SK-N-SH (cell line): ENCODE data around the gene TRPM3. TPM values are rescaled to one million over a fixed set of nuclear protein-coding genes. Genes with fewer than 3 reads are reported as not detected.

Experiments
- CTCF ChIA-PET: fragments of 300-600, 350-600 bp; formaldehyde crosslinking; extraction: SDS; loops from one replicate; lab custom pipeline; 2021; lab: Yijun Ruan, JAX
- POLR2A ChIA-PET: fragments of 350-600 bp; sonication (Branson Sonifier 250); formaldehyde crosslinking; extraction: SDS; loops from one replicate; lab custom pipeline; 2020; ENCODE audit warnings: antibody characterized with exemption, inconsistent platforms; lab: Yijun Ruan, JAX
- DNase-seq: peaks from one replicate; pipeline ENCODE4 v3.0.0; 2012
- H2AFZ ChIP-seq: fragments of 200-600 bp; sonication (generic); 2 replicates; pipeline ENCODE4 v1.8.1; 2016; ENCODE audit warnings: antibody characterized with exemption, mild to moderate bottlenecking, low read depth
- H3F3A ChIP-seq: fragments of 200-600 bp; sonication (generic); replicated peaks from 2 replicates; pipeline ENCODE3; 2016; ENCODE audit warnings: antibody characterized with exemption, mild to moderate bottlenecking; ENCODE audit not compliant: insufficient read depth
- H3K27ac ChIP-seq, 2 experiments: fragments of 200-500 bp in 1 of 2; fragments of 200-600 bp in 1 of 2; sonication (Bioruptor generic) in 1 of 2; sonication (generic), shearing (Covaris generic) in 1 of 2; 2 replicates each; pipeline versions ENCODE4 v1.5.1 to v1.6.1; 2014 to 2016; ENCODE audit warnings: low read depth in 2 of 2, inconsistent platforms in 1 of 2, low read length in 1 of 2, mild to moderate bottlenecking in 1 of 2, mixed read lengths in 1 of 2
- H3K27me3 ChIP-seq: fragments of 200-600 bp; sonication (generic), shearing (Covaris generic); 2 replicates; pipeline ENCODE4 v1.6.1; 2016; ENCODE audit warnings: mixed run types; ENCODE audit not compliant: insufficient read depth
- H3K36me3 ChIP-seq, 2 experiments: fragments of 200-500 bp in 1 of 2; fragments of 200-600 bp in 1 of 2; sonication (Bioruptor generic) in 1 of 2; sonication (generic) in 1 of 2; replicated peaks in 1 of 2; 2 replicates each; pipeline versions ENCODE3 to v1.5.1; 2014 to 2016; ENCODE audit warnings: low read length in 1 of 2, mild to moderate bottlenecking in 1 of 2; ENCODE audit not compliant: insufficient read depth in 2 of 2, control insufficient read depth in 1 of 2
- H3K4me1 ChIP-seq, 2 experiments: fragments of 200-500 bp in 1 of 2; fragments of 200-600 bp in 1 of 2; sonication (Bioruptor generic) in 1 of 2; sonication (generic), shearing (Covaris generic) in 1 of 2; 2 replicates each; pipeline versions ENCODE4 v1.5.1 to v1.6.1; 2014 to 2016; ENCODE audit warnings: low read depth in 1 of 2, low read length in 1 of 2, mixed run types in 1 of 2; ENCODE audit not compliant: insufficient read depth in 2 of 2, control insufficient read depth in 1 of 2
- H3K4me2 ChIP-seq: fragments of 200-600 bp; sonication (generic), shearing (Covaris generic); 2 replicates; pipeline ENCODE4 v1.6.1; 2017; ENCODE audit warnings: mixed run types
- H3K4me3 ChIP-seq, 2 experiments: fragments of 200-500 bp in 1 of 2; fragments of 200-600 bp in 1 of 2; sonication (Bioruptor generic) in 1 of 2; sonication (generic), shearing (Covaris generic) in 1 of 2; 2 replicates each; pipeline versions ENCODE4 v1.5.1 to v1.8.1; 2014 to 2016; ENCODE audit warnings: low read depth in 2 of 2, inconsistent platforms in 1 of 2, low read length in 1 of 2, mild to moderate bottlenecking in 1 of 2, mixed read lengths in 1 of 2, moderate library complexity in 1 of 2
- H3K79me2 ChIP-seq: fragments of 200-600 bp; sonication (generic); 2 replicates; pipeline ENCODE4 v1.8.1; 2017; ENCODE audit warnings: mild to moderate bottlenecking; ENCODE audit not compliant: insufficient read depth
- H3K9ac ChIP-seq: fragments of 200-600 bp; sonication (generic); 2 replicates; pipeline ENCODE4 v1.6.1; 2017; ENCODE audit warnings: mixed run types
- H3K9me2 ChIP-seq: fragments of 200-600 bp; sonication (generic); 2 replicates; pipeline ENCODE4 v1.6.1; 2017; ENCODE audit warnings: mixed run types
- H3K9me3 ChIP-seq: fragments of 200-600 bp; sonication (generic); 2 replicates; pipeline ENCODE4 v1.6.1; 2017; ENCODE audit warnings: mixed run types, mild to moderate bottlenecking, moderate library complexity
- H4K20me1 ChIP-seq: fragments of 200-600 bp; sonication (generic); 2 replicates; pipeline ENCODE4 v1.6.1; 2017; ENCODE audit warnings: mild to moderate bottlenecking, mixed run types; ENCODE audit not compliant: insufficient read depth
- CHD2 ChIP-seq: fragments of 150-350 bp; IDR thresholded peaks from 2 replicates; pipeline ENCODE4 v1.6.1; 2018; ENCODE audit warnings: low read length; ENCODE audit not compliant: partially characterized antibody
- CTCF ChIP-seq: fragments of 200-600 bp; sonication (generic); IDR thresholded peaks from 2 replicates; pipeline ENCODE4 v1.6.1; 2017; ENCODE audit warnings: antibody characterized with exemption, mild to moderate bottlenecking, moderate library complexity
- ELF1 ChIP-seq: IDR thresholded peaks from 2 replicates; pipeline ENCODE4 v1.4.0; 2012
- EZH2phosphoT487 ChIP-seq: fragments of 200-600 bp; sonication (generic); IDR thresholded peaks from 2 replicates; pipeline ENCODE4 v1.6.1; 2017; ENCODE audit warnings: low read depth, mixed run types, mild to moderate bottlenecking, antibody characterized with exemption, moderate library complexity, borderline replicate concordance
- FOSL2 ChIP-seq: IDR thresholded peaks from 2 replicates; pipeline ENCODE4 v1.4.0; 2012; ENCODE audit warnings: low read depth, mild to moderate bottlenecking, moderate library complexity, borderline replicate concordance
- FOXM1 ChIP-seq: IDR thresholded peaks from 2 replicates; pipeline ENCODE4 v1.4.0; 2012; ENCODE audit warnings: low read depth, mild to moderate bottlenecking
- MXI1 ChIP-seq: IDR thresholded peaks from 2 replicates; pipeline ENCODE4 v1.6.1; 2012; ENCODE audit warnings: mild to moderate bottlenecking, low read depth, low read length, improper control_type of control experiment
- NFIC ChIP-seq: IDR thresholded peaks from 2 replicates; pipeline ENCODE4 v1.4.0; 2012; ENCODE audit warnings: borderline replicate concordance
- PBX3 ChIP-seq: IDR thresholded peaks from 2 replicates; pipeline ENCODE4; 2012
- POLR2AphosphoS5 ChIP-seq: IDR thresholded peaks from 2 replicates; pipeline ENCODE4 v1.6.1; 2012; ENCODE audit warnings: low read depth, low read length
- RAD21 ChIP-seq: IDR thresholded peaks from 2 replicates; pipeline ENCODE4 v1.6.1; 2012; ENCODE audit warnings: mild to moderate bottlenecking, low read length
- RFX5 ChIP-seq: IDR thresholded peaks from 2 replicates; pipeline ENCODE4 v1.6.1; 2012; ENCODE audit warnings: mild to moderate bottlenecking, improper control_type of control experiment, low read length
- RXRA ChIP-seq: IDR thresholded peaks from 2 replicates; pipeline ENCODE4 v1.4.0; 2012; ENCODE audit warnings: low read depth, mild to moderate bottlenecking, borderline replicate concordance
- SIN3A ChIP-seq: IDR thresholded peaks from 2 replicates; pipeline ENCODE4 v1.6.1; 2012; ENCODE audit warnings: low read depth, mild to moderate bottlenecking, low read length, moderate library complexity, borderline replicate concordance
- TEAD4 ChIP-seq: IDR thresholded peaks from 2 replicates; pipeline ENCODE4 v1.4.0; 2012; ENCODE audit warnings: mild to moderate bottlenecking, borderline replicate concordance; ENCODE audit not compliant: insufficient read depth
- USF1 ChIP-seq: IDR thresholded peaks from 2 replicates; pipeline ENCODE4 v1.4.0; 2012; ENCODE audit warnings: low read depth, borderline replicate concordance
- USF2 ChIP-seq: fragments of 150-350 bp; IDR thresholded peaks from 2 replicates; pipeline ENCODE4 v1.6.1; 2017; ENCODE audit warnings: antibody characterized with exemption, low read length, low read depth, borderline replicate concordance
- YY1 ChIP-seq: IDR thresholded peaks from 2 replicates; pipeline ENCODE4 v1.4.0; 2012; ENCODE audit warnings: low read depth, mild to moderate bottlenecking
- WGBS: methylation state at CpG from one replicate; pipeline ENCODE4 v1.1.6; 2017; ENCODE audit warnings: low lambda C conversion rate; 5-methylcytosine and 5-hydroxymethylcytosine counted together
- polyA plus RNA-seq, 3 experiments: library from polyadenylated mRNA; depleted of rRNA; stranded (reverse); fragments of >200 nt; gene quantifications; 2 replicates each; pipeline ENCODE4 v1.2.3, GENCODE V29; 2012
- TF ChIP-seq, protein P1 (sequence below): IDR thresholded peaks from 2 replicates; pipeline ENCODE4 v1.6.1; 2012; ENCODE audit warnings: mild to moderate bottlenecking, low read depth, low read length, moderate library complexity
- TF ChIP-seq, protein P2 (sequence below): fragments of 150-350 bp; IDR thresholded peaks from 2 replicates; pipeline ENCODE4 v1.6.1; 2016; ENCODE audit warnings: mild to moderate bottlenecking, low read depth, low read length

The TRPM3 gene
- polyA plus RNA-seq, 1 of the 3 experiments (the other 2 are of a cell fraction): not detected

DNA sequence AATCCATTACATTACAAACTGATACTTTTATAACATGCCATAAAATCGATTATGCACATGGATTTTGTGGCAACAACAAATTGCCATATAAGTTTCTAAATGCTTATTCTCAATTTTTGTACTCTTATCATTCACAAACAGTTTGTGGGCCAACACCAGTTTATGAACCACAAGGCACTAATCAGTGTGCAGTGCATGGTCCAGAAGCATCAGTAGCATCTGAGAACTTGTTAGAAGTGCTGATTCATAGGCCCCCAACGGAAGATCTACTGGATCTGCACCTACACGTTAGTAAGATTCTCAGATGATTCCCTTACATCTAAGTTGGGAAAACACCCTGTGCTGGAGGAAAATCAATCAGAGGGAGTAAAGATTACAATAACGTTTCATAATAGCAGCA is 242.8 kb downstream of the TRPM3 start:
- no peaks in the 10 kb centered on the region for H3F3A ChIP-seq
- 0% methylated on average over 4 of the region's 4 CpGs for WGBS
- no peak overlapping the region for H3K9ac ChIP-seq
- H3K79me2 ChIP-seq: no peaks in the 10 kb centered on the region
- H3K4me3 ChIP-seq: no peak overlapping the region
- TF ChIP-seq EZH2phosphoT487 (no peak), RFX5 (no peak), RXRA (no peak)
- H3K36me3 ChIP-seq: no peaks in the 10 kb centered on the region
- H3K9me2 ChIP-seq: no peaks in the 10 kb centered on the region
- no peak for DNase-seq
- POLR2A ChIA-PET: no interaction called here
- no peak overlapping the region for H3K27ac ChIP-seq
- H2AFZ ChIP-seq: no peak overlapping the region
- peaks cover 16% of the 10 kb centered on the region for H3K27me3 ChIP-seq
- no peaks in the 10 kb centered on the region for H4K20me1 ChIP-seq
- H3K4me1 ChIP-seq: no peaks in the 10 kb centered on the region
- H3K4me2 ChIP-seq: no peak overlapping the region
- CTCF ChIA-PET: no interaction called here
- H3K9me3 ChIP-seq: no peaks in the 10 kb centered on the region

GRCh38 chr9:70874451-70874850 is 247.0 kb downstream of the TRPM3 start:
- Histone ChIP-seq H3K79me2 (no peaks in the 10 kb centered on the region), H3F3A (no peaks in the 10 kb centered on the region), H3K4me2 (no peak overlapping the region), H2AFZ (no peak overlapping the region), H4K20me1 (no peaks in the 10 kb centered on the region), H3K9me3 (no peaks in the 10 kb centered on the region), H3K4me1 (no peaks in the 10 kb centered on the region), H3K27ac (no peak overlapping the region), H3K36me3 (no peaks in the 10 kb centered on the region), H3K9ac (no peak overlapping the region), H3K4me3 (no peak overlapping the region), H3K9me2 (no peaks in the 10 kb centered on the region), H3K27me3 (peaks cover 30% of the 10 kb centered on the region)
- ChIA-PET CTCF (no interaction called here), POLR2A (no interaction called here)
- 10% methylated on average over 1 of the region's 1 CpG for WGBS
- DNase-seq: no peak
- TF ChIP-seq ELF1 (no peak), POLR2AphosphoS5 (no peak), RAD21 (no peak), NFIC (no peak), CHD2 (no peak), TEAD4 (no peak), FOSL2 (no peak), YY1 (no peak), PBX3 (no peak), MXI1 (no peak), SIN3A (no peak), RFX5 (no peak), USF2 (no peak), FOXM1 (no peak), CTCF (no peak), USF1 (no peak)
- TF ChIP-seq, protein P1, sequence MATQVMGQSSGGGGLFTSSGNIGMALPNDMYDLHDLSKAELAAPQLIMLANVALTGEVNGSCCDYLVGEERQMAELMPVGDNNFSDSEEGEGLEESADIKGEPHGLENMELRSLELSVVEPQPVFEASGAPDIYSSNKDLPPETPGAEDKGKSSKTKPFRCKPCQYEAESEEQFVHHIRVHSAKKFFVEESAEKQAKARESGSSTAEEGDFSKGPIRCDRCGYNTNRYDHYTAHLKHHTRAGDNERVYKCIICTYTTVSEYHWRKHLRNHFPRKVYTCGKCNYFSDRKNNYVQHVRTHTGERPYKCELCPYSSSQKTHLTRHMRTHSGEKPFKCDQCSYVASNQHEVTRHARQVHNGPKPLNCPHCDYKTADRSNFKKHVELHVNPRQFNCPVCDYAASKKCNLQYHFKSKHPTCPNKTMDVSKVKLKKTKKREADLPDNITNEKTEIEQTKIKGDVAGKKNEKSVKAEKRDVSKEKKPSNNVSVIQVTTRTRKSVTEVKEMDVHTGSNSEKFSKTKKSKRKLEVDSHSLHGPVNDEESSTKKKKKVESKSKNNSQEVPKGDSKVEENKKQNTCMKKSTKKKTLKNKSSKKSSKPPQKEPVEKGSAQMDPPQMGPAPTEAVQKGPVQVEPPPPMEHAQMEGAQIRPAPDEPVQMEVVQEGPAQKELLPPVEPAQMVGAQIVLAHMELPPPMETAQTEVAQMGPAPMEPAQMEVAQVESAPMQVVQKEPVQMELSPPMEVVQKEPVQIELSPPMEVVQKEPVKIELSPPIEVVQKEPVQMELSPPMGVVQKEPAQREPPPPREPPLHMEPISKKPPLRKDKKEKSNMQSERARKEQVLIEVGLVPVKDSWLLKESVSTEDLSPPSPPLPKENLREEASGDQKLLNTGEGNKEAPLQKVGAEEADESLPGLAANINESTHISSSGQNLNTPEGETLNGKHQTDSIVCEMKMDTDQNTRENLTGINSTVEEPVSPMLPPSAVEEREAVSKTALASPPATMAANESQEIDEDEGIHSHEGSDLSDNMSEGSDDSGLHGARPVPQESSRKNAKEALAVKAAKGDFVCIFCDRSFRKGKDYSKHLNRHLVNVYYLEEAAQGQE: no peak
- TF ChIP-seq, protein P2, sequence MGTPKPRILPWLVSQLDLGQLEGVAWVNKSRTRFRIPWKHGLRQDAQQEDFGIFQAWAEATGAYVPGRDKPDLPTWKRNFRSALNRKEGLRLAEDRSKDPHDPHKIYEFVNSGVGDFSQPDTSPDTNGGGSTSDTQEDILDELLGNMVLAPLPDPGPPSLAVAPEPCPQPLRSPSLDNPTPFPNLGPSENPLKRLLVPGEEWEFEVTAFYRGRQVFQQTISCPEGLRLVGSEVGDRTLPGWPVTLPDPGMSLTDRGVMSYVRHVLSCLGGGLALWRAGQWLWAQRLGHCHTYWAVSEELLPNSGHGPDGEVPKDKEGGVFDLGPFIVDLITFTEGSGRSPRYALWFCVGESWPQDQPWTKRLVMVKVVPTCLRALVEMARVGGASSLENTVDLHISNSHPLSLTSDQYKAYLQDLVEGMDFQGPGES: no peak
